Naive thymus-derived CD8-positive, alpha-beta T cell (primary cell): Measurements from ENCODE around the gene ATF7. TPM values are rescaled to one million over a fixed set of nuclear protein-coding genes. Genes with fewer than 3 reads are reported as not detected.
"Not testable (repeated sequence)": the region's sequence is repeated elsewhere in the genome, so short reads cannot be mapped to it uniquely, and the experiment has no call there.

Source experiments
- ATAC-seq, 2 donors: fragments of 150-1000 bp; cut with Tn5 transposase in 1 of 2; sonication (Bioruptor Pico), chemical (Tn5 transposase) in 1 of 2; 1 replicate in 1 of 2; 2 replicates in 1 of 2; pipeline ENCODE4 v1.10.0; 2021; ENCODE audit warnings: mild to moderate bottlenecking in 2 of 2, moderate library complexity in 2 of 2
- POLR2A ChIA-PET: fragments of 350-600 bp; sonication (Branson Sonifier 250); formaldehyde crosslinking; loops from one replicate; lab custom pipeline; 2021; ENCODE audit warnings: antibody characterized with exemption; lab: Charles Lee
- DNase-seq, 10 donors: peaks; one replicate each; pipeline versions ENCODE4 v3.0.0 to v3.0.0-alpha.2; 2020 to 2022
- H3K27ac Mint-ChIP-seq, 10 donors: one replicate each; pipeline ENCODE4 v1.8.0; 2020 to 2022; ENCODE audit warnings: mild to moderate bottlenecking in 10 of 10, mixed read lengths in 10 of 10, moderate library complexity in 4 of 10, inconsistent platforms in 1 of 10
- H3K27me3 Mint-ChIP-seq, 5 donors: one replicate each; pipeline ENCODE4 v1.8.0; 2021 to 2022; ENCODE audit warnings: mixed read lengths in 5 of 5
- H3K36me3 Mint-ChIP-seq, 3 donors: one replicate each; pipeline ENCODE4 v1.8.0; 2020 to 2022; ENCODE audit warnings: mixed read lengths in 3 of 3, mild to moderate bottlenecking in 2 of 3, inconsistent platforms in 1 of 3
- H3K4me1 Mint-ChIP-seq, 4 donors: one replicate each; pipeline ENCODE4 v1.8.0; 2021 to 2022; ENCODE audit warnings: mixed read lengths in 4 of 4
- H3K4me3 Mint-ChIP-seq, 10 donors: one replicate each; pipeline ENCODE4 v1.8.0; 2020 to 2022; ENCODE audit warnings: mild to moderate bottlenecking in 10 of 10, mixed read lengths in 10 of 10, moderate library complexity in 6 of 10, inconsistent platforms in 1 of 10
- H3K9me3 Mint-ChIP-seq, 9 donors: one replicate each; pipeline ENCODE4 v1.8.0; 2020 to 2022; ENCODE audit warnings: mixed read lengths in 9 of 9, mild to moderate bottlenecking in 3 of 9, inconsistent platforms in 1 of 9, moderate library complexity in 1 of 9
- polyA plus RNA-seq, 3 donors: library from polyadenylated mRNA; unstranded; fragments of 300-500 nt; fragmentation: Illumina TruSeq; gene quantifications; one replicate each; pipeline ENCODE4 v1.2.3, GENCODE V29; 2021
- total RNA-seq, 8 experiments: library from RNA in 2 of 8; stranded (reverse) in 2 of 8; gene quantifications; one replicate each; pipeline ENCODE4 v1.2.3 and lab custom pipeline; 2021 to 2026

ATF7 gene
- total and polyA plus RNA-seq, 5 experiments from 2014 or later = 13.0 to 30.4 (median 19.2) TPM

GRCh38 chr12:53558631-53559030, 67.6 kb downstream of the ATF7 start:
- POLR2A ChIA-PET = no interaction called here
- ATAC-seq (no peak), DNase-seq (no peak)
- Mint-ChIP-seq H3K36me3 (peaks cover 1 to 7% (median 4%) of the 10 kb centered on the region in 3 donors), H3K4me3 (no peak overlapping the region), H3K4me1 (peaks cover 8 to 35% (median 21%) of the 10 kb centered on the region in 4 donors), H3K27ac (peak overlapping the region in 2 of 10 donors; percentile 33 to 48), H3K27me3 (no peaks in the 10 kb centered on the region), H3K9me3 (no peaks in the 10 kb centered on the region)

- H3K27me3 Mint-ChIP-seq = no peaks in the 10 kb centered on the region
Measured at GRCh38 chr12:53552361-53553327, 73.5 kb downstream of the ATF7 start.

GRCh38 chr12:53551889-53552291, 74.3 kb downstream of the ATF7 start:
- DNase-seq (no peak), ATAC-seq (no peak)
- Mint-ChIP-seq H3K4me1 (peaks cover 6 to 13% (median 9%) of the 10 kb centered on the region in 4 donors), H3K36me3 (peaks cover 0 to 41% (median 6%) of the 10 kb centered on the region in 3 donors), H3K27me3 (no peaks in the 10 kb centered on the region), H3K27ac (peak overlapping the region in 7 of 10 donors; percentile 1 to 83 (median 42)), H3K9me3 (no peaks in the 10 kb centered on the region), H3K4me3 (peak overlapping the region in 1 of 10 donors; percentile 28)
- POLR2A ChIA-PET = no interaction called here

More at GRCh38 chr12:53552361-53553327, 73.5 kb downstream of the ATF7 start:
- Mint-ChIP-seq H3K4me1 (peaks cover 7 to 13% (median 10%) of the 10 kb centered on the region in 4 donors), H3K36me3 (peaks cover 0 to 41% (median 6%) of the 10 kb centered on the region in 3 donors), H3K27ac (peak overlapping the region in 7 of 10 donors; percentile 1 to 83 (median 42)), H3K9me3 (no peaks in the 10 kb centered on the region), H3K4me3 (no peak overlapping the region)
- ATAC-seq (no peak), DNase-seq (no peak)
- POLR2A ChIA-PET = no interaction called here

- Mint-ChIP-seq H3K4me1 (peaks cover 6 to 13% (median 10%) of the 10 kb centered on the region in 4 donors), H3K27me3 (no peaks in the 10 kb centered on the region), H3K36me3 (peaks cover 0 to 41% (median 6%) of the 10 kb centered on the region in 3 donors), H3K9me3 (no peaks in the 10 kb centered on the region), H3K27ac (peak overlapping the region in 1 of 10 donors; percentile 25), H3K4me3 (no peak overlapping the region)
- DNase-seq = no peak
- POLR2A ChIA-PET = interaction anchor here (0.6 to 1.1 kb wide), 2 partner anchors 11 to 80 kb away, joined by 3 to 4 read pairs; no protein-coding TSS in a partner anchor
- ATAC-seq = no peak
Measured at GRCh38 chr12:53550595-53550994, 75.6 kb downstream of the ATF7 start.

- DNase-seq, H3K9me3 Mint-ChIP-seq, H3K4me3 Mint-ChIP-seq, ATAC-seq, H3K27me3 Mint-ChIP-seq: not testable (repeated sequence)
- H3K36me3 Mint-ChIP-seq = peaks cover 0 to 41% (median 6%) of the 10 kb centered on the region in 3 donors
- peak overlapping the region in 1 of 10 donors; percentile 25 for H3K27ac Mint-ChIP-seq
- peaks cover 6 to 17% (median 10%) of the 10 kb centered on the region in 4 donors for H3K4me1 Mint-ChIP-seq
- POLR2A ChIA-PET = interaction anchor here (1.1 kb wide), 1 partner anchor 12 kb away, joined by 3 read pairs; no protein-coding TSS in a partner anchor
Measured at GRCh38 chr12:53550131-53550530, 76.1 kb downstream of the ATF7 start.

- H3K4me1 Mint-ChIP-seq = peaks cover 9 to 31% (median 20%) of the 10 kb centered on the region in 4 donors
- H3K36me3 Mint-ChIP-seq = peaks cover 0 to 43% (median 6%) of the 10 kb centered on the region in 3 donors
- ATAC-seq, H3K4me3 Mint-ChIP-seq, H3K27me3 Mint-ChIP-seq, H3K9me3 Mint-ChIP-seq, DNase-seq: not testable (repeated sequence)
- peak overlapping the region in 1 of 10 donors; percentile 21 for H3K27ac Mint-ChIP-seq
- POLR2A ChIA-PET = interaction anchor here (1.3 kb wide), 1 partner anchor 128 kb away, joined by 4 read pairs; the partner anchor contains the start of gene ATP5MC2
Measured at GRCh38 chr12:53548354-53548753, 77.8 kb downstream of the ATF7 start.

- Mint-ChIP-seq H3K27me3 (no peaks in the 10 kb centered on the region), H3K4me3 (peak overlapping the region in 3 of 10 donors; percentile 6 to 44 (median 23)), H3K9me3 (no peaks in the 10 kb centered on the region), H3K36me3 (peaks cover 0 to 39% (median 7%) of the 10 kb centered on the region in 3 donors), H3K4me1 (peaks cover 3 to 20% (median 12%) of the 10 kb centered on the region in 4 donors), H3K27ac (peak overlapping the region in 9 of 10 donors; percentile 37 to 87 (median 77))
- POLR2A ChIA-PET = interaction anchor here (1.1 to 2.7 kb wide), 2 partner anchors 132 to 134 kb away, joined by 3 to 7 read pairs; partner anchors contain the start of gene ATP5MC2
- DNase-seq (peak in 9 of 10 donors; percentile 11 to 75 (median 58)), ATAC-seq (peak; percentile 96)
Measured at GRCh38 chr12:53543539-53543938, 82.6 kb downstream of the ATF7 start.

- Mint-ChIP-seq H3K9me3 (no peaks in the 10 kb centered on the region), H3K27me3 (no peaks in the 10 kb centered on the region), H3K4me1 (peaks cover 3 to 10% (median 10%) of the 10 kb centered on the region in 4 donors), H3K27ac (peak overlapping the region in 1 of 10 donors; percentile 19), H3K36me3 (peaks cover 0 to 70% (median 18%) of the 10 kb centered on the region in 3 donors), H3K4me3 (no peak overlapping the region)
- DNase-seq = no peak
- ATAC-seq = no peak
- POLR2A ChIA-PET = interaction anchor here (0.5 to 1.2 kb wide), 2 partner anchors 136 to 928 kb away, joined by 3 to 7 read pairs; no protein-coding TSS in a partner anchor
Measured at GRCh38 chr12:53539526-53539925, 86.7 kb downstream of the ATF7 start.

GRCh38 chr12:53538209-53538689, 87.9 kb downstream of the ATF7 start:
- peaks cover 0 to 79% (median 25%) of the 10 kb centered on the region in 3 donors for H3K36me3 Mint-ChIP-seq
- H3K4me1 Mint-ChIP-seq = peaks cover 0 to 1% (median 0%) of the 10 kb centered on the region in 4 donors
- H3K4me3 Mint-ChIP-seq = no peak overlapping the region
- POLR2A ChIA-PET = interaction anchor here (0.6 kb wide), 2 partner anchors 21 to 22 kb away, joined by 3 read pairs; no protein-coding TSS in a partner anchor
- DNase-seq = no peak
- no peaks in the 10 kb centered on the region for H3K9me3 Mint-ChIP-seq
- no peak for ATAC-seq
- H3K27me3 Mint-ChIP-seq = no peaks in the 10 kb centered on the region
- H3K27ac Mint-ChIP-seq = no peak overlapping the region

- Mint-ChIP-seq H3K27ac (no peak overlapping the region), H3K9me3 (no peaks in the 10 kb centered on the region), H3K27me3 (no peaks in the 10 kb centered on the region), H3K4me1 (no peaks in the 10 kb centered on the region), H3K36me3 (peaks cover 6 to 79% (median 28%) of the 10 kb centered on the region in 3 donors), H3K4me3 (no peak overlapping the region)
- ATAC-seq (no peak), DNase-seq (no peak)
- POLR2A ChIA-PET = no interaction called here
Measured at GRCh38 chr12:53536962-53537361, 89.2 kb downstream of the ATF7 start.

- Mint-ChIP-seq H3K27ac (no peak overlapping the region), H3K9me3 (no peaks in the 10 kb centered on the region), H3K27me3 (no peaks in the 10 kb centered on the region), H3K4me1 (no peaks in the 10 kb centered on the region), H3K4me3 (no peak overlapping the region), H3K36me3 (peaks cover 6 to 85% (median 24%) of the 10 kb centered on the region in 3 donors)
- POLR2A ChIA-PET = no interaction called here
- DNase-seq (no peak), ATAC-seq (no peak)
Measured at GRCh38 chr12:53533471-53533870, 92.7 kb downstream of the ATF7 start.
